GM13977 (cell line): Measurements from ENCODE around the gene ME1.
"Not testable (repeated sequence)": the region's sequence is repeated elsewhere in the genome, so short reads cannot be mapped to it uniquely, and the experiment has no call there.

Experiments
- DNase-seq: peaks from one replicate; pipeline ENCODE4 v3.0.0; 2012; ENCODE audit warnings: low spot score
- in situ Hi-C: fragments of 300-500 bp; cut with MboI; formaldehyde crosslinking; loops from one replicate; pipeline ENCODE4 v1.12.0; 2022; ENCODE audit warnings: low sequenced_read_pairs, low pct_unique_long_range_greater_than_20kb, mixed read lengths, inconsistent platforms; ENCODE audit not compliant: unreplicated experiment
- TF ChIP-seq, protein P1 (sequence below): IDR thresholded peaks from 2 replicates; pipeline ENCODE4 v1.5.1; 2012; ENCODE audit warnings: mild to moderate bottlenecking, control low read depth; ENCODE audit not compliant: insufficient read depth; ENCODE audit errors: extremely low read depth, missing control alignments

ME1 gene

DNA sequence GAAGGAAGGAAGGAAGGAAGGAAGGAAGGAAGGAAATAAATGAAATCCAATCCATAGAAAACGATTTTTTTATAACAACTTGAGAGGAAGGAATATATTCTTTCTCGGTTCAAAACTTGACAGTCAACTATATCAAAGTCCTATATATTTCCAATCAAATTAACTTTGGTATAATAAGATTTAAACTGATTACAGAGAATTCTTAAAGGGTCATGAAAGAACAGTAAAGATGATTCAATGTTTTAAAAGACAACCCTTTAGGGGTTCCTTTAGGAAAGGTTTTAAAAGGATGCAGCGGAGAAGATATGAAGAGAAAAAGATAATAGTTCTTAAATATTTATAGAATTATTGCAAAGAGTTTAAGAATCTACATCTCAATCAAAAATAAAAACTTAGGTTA lies 61.2 kb downstream of the ME1 start:
- DNase-seq: no peak
- TF ChIP-seq, protein P1, sequence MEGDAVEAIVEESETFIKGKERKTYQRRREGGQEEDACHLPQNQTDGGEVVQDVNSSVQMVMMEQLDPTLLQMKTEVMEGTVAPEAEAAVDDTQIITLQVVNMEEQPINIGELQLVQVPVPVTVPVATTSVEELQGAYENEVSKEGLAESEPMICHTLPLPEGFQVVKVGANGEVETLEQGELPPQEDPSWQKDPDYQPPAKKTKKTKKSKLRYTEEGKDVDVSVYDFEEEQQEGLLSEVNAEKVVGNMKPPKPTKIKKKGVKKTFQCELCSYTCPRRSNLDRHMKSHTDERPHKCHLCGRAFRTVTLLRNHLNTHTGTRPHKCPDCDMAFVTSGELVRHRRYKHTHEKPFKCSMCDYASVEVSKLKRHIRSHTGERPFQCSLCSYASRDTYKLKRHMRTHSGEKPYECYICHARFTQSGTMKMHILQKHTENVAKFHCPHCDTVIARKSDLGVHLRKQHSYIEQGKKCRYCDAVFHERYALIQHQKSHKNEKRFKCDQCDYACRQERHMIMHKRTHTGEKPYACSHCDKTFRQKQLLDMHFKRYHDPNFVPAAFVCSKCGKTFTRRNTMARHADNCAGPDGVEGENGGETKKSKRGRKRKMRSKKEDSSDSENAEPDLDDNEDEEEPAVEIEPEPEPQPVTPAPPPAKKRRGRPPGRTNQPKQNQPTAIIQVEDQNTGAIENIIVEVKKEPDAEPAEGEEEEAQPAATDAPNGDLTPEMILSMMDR: no peak
- in situ Hi-C loops: no loop called here

DNA sequence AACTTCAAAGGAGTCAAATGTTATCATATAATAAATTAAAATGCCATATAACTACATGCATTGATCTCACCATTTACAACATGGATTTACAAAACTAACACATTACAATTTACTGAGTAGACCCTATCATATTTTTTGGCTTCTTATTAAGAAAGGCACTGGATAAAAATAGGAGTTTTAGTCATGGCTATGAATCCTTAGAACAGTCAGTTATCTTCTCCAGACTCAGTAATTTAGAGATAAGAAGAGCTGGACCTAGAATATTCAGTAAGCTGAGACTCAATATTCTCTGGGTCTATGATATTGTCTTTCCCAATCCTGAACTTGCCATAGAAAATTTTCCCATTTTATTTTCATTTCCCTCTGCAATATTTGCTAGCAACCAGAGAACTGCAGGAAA lies 62.3 kb downstream of the ME1 start:
- in situ Hi-C loops: no loop called here
- DNase-seq: no peak
- TF ChIP-seq, protein P1: no peak

DNA sequence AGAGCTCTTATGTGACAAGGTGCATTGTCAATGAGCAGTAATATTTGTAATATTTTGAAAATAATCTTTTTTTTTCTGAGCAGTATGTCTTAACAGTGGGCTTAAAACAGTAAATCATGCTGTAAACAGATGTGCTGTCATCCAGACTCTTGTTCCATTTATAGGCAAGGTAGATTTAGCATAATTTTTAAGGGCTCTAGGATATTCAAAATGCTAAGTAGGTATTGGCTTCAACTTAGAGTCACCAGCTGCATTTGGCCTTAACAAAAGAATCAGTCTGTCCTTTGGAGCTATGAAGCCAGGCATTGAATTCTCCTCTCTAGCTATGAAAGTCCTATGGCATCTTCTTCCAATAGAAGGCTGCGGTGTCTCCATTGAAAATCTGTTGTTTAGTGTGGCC lies 63.7 kb downstream of the ME1 start:
- in situ Hi-C loops: no loop called here
- TF ChIP-seq, protein P1: no peak
- no peak for DNase-seq

DNA sequence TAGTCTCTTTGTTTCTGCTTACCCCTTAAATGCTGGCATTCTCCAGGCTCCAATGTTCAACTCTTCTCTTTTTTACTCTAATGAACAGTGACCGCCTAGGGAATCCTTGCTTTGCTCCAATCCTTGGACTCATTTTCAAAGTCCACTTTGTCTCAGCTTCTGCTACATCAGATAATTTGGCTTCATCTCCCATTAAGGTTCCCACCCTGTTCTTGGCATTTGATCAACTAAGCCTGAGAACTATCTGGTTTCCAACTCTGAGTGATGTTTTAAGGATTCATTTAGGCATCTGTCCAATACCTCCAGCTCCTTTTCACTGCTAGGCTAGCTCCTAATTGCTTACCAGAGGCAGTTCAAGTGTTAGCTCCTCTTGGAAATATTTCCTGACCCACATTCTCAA lies 64.9 kb downstream of the ME1 start:
- in situ Hi-C loops: no loop called here
- no peak for DNase-seq
- TF ChIP-seq, protein P1: no peak

DNA sequence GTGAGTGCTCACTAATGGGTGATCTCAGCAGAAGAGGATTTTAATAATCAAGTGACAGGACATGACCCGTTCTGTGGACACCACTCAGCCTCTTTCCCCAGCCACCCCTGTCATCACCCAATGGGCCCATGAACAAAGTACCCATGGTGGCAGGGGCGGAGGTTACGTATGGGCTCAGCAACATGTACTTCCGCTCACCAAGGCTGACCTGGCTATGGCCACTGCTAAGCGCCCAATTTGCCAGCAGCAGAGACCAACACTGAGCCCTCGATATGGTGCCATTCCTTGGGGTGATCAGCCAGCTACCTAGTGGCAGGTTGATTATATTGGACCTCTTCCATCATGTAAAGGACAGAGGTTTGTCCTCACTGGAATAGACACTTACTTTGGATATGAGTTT lies 68.5 kb downstream of the ME1 start:
- in situ Hi-C loops, DNase-seq: not testable (repeated sequence)

DNA sequence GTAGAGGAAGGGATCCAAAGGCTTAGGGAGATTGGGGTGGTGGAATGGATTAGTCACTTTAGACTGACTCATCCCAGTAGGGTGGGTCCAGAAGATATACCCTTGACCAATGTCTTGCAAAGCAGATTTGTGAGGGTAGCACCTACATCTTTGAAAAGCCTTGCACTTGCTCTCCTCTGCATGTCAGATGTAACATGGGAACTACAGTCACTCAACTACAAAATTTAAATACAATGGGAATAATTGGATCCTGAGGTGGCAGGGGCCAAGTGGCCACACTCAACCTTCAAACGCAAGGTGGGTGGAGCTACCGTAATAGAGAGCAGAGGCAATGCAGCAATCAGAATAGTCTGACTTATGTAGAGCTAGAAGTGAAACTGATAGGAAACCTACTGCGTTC lies 71.2 kb downstream of the ME1 start:
- no peak for DNase-seq
- in situ Hi-C loops: no loop called here
- TF ChIP-seq, protein P1: no peak

DNA sequence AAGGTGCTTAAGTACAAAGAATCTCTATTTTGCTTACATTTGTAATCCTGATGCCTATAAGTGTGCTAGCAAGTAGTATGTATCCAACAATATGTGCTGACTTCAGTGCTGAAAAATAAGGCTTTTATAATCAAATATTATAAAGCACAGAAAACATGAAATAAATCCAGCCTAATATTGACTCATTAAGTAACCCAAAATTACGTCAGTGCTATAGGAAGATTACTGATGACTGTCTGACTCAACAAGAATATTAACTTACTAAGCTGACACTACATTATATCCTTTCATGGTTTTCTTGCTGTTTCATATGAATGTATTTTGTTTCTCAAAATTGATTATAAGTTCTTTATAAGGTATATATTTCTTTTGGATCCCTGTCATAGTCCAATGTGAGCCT lies 76.1 kb downstream of the ME1 start:
- TF ChIP-seq, protein P1: no peak

More for the DNA sequence above, 76.1 kb downstream of the ME1 start:
- DNase-seq: no peak
- in situ Hi-C loops: no loop called here
